ENCODE results near the gene PEX5L.
A peak's percentile ranks its signal among the peaks of the same experiment; 100 is the strongest.

The PEX5L gene

DNA sequence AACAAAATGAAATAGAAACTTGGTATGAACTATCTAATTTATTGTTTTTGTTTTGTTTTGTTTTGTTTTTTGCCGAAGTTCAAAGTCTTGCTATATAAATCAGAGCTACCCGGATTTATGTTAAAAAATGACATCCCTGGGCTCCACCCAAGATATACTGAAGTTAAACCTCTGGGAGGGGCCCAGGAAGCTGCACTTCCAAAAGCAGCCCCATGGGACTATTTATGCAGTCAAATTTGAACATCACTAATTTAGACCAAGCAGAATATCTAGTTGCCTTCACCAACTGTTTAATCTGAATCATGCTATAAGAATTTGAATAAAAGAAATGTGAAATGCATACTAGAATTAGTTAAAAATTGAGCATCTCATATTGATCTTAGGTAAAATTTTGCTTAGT is 32.2 kb downstream of the PEX5L start:
- DNase-seq, result no peak

DNA sequence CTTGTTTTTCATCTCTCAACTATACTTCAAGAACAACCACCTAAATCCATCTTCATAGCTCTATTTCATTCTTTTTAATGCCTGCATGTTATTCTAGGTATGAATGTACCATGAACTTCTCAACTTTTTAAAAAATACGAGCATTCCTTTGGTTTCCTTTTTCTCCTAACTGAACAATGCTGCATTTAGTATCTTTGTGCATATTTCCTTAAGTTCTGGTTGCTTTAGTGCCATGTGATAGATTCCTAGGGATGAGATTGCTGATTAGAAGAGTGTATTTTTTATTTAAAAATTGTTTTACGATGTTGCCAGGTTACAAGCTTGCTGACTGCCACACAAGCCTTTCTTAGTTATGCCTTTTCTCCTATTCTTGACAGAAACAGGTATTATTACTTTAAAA is 34.7 kb downstream of the PEX5L start:
- DNase-seq, result no peak

GRCh38 chr3:180000500-180000899 is 36.2 kb downstream of the PEX5L start:
- DNase-seq, result no peak

- no peak for DNase-seq
Observed at GRCh38 chr3:179995406-179995805, 41.3 kb downstream of the PEX5L start.

GRCh38 chr3:179991883-179992282 is 44.9 kb downstream of the PEX5L start:
- no peak for DNase-seq

- DNase-seq, result no peak
Observed at GRCh38 chr3:179991104-179991503, 45.6 kb downstream of the PEX5L start.

- no peak for DNase-seq
Observed at GRCh38 chr3:179981646-179982045, 55.1 kb downstream of the PEX5L start.

DNA sequence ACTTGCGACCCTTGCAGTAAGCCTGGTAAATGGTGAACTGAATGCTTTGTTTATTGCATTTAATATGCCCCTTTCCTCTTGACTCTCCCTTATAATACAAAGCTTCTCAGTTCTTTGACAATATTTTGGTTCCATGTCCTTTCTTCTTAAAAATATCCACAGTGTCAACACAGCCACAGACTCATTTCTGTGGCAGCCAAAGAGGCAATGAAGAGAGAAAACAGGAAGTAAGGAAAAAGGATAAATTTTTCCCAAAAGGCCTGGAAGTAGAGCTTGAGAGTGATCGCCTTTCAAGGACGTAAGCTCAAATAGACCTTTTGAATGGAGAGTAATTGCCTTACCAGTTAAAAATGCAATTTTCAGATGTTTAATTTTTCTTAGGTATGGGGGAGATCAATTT is 59.4 kb downstream of the PEX5L start:
- DNase-seq, result no peak

- DNase-seq, result peak in 7 of 14 donors; percentile 21 to 57 (median 41)
Observed at GRCh38 chr3:179973931-179974361, 62.8 kb downstream of the PEX5L start.

- no peak for DNase-seq
Observed at GRCh38 chr3:179972881-179973423, 63.8 kb downstream of the PEX5L start.

- no peak for DNase-seq
Observed at GRCh38 chr3:179971280-179971679, 65.5 kb downstream of the PEX5L start.

DNA sequence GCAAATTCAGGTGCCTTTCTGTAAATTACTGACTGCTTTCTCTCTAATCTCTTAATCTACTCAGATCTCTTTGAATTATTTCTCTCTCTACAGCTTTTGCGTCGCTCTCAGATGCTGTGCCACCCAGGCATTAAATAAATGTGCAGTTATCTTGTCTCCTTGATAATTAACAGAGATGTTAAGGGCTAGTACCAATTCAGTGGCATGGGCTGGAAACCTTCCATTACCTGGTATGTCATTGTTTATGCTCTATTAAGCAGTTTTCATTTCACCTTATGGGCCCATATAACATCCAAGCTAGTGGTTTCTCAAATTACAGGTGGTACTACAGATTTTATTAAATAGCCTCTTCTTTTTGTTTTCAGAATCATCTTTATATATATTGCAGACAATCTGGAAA is 66.0 kb downstream of the PEX5L start:
- no peak for DNase-seq

DNA sequence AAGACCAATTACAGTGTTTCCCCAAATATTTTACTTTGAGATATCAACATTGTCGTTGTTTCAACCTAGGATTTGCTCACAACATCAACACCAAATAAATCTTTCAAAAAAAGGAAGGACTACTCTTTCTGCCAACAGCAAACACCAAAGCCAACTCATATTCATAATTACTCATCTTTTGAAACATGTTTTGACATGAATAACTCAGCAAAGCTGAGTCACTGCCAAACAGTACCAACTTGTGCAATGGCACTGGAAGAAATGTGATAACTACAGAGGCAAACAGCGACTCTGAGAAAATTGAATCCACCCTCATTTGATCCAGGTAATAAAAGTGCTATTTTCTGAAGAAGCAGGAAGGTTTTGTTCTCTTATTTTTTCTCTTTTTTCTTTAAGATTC is 67.2 kb downstream of the PEX5L start:
- DNase-seq, result no peak

DNA sequence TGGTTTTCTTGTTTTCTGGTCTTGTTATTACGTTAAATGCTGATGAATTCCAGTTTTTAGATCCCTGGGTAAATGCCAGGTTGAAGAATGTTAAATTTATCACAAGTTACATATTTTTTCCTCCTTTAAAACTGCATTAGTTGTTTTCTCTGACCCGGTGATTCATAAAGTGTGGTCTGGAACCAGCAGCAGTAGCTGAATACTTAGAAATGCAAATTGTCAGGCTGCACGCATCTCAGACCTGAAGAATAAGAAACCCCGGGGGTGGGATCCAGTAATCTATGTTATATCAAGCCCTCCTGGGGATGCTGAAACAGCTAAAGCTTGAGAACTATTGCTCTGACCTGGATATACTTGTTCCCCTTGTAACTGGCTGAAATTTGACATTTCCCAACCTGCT is 69.1 kb downstream of the PEX5L start:
- DNase-seq, result no peak

GRCh38 chr3:179964890-179965289 is 71.8 kb downstream of the PEX5L start:
- DNase-seq, result no peak

- DNase-seq, result no peak
Observed at GRCh38 chr3:179962629-179963387, 73.9 kb downstream of the PEX5L start.

GRCh38 chr3:179961703-179962078 is 75.0 kb downstream of the PEX5L start:
- no peak for DNase-seq

- no peak for DNase-seq
Observed at GRCh38 chr3:179961071-179961702, 75.5 kb downstream of the PEX5L start.

GRCh38 chr3:179958759-179959158 is 78.0 kb downstream of the PEX5L start:
- DNase-seq, result no peak

GRCh38 chr3:179958143-179958542 is 78.6 kb downstream of the PEX5L start:
- no peak for DNase-seq

DNA sequence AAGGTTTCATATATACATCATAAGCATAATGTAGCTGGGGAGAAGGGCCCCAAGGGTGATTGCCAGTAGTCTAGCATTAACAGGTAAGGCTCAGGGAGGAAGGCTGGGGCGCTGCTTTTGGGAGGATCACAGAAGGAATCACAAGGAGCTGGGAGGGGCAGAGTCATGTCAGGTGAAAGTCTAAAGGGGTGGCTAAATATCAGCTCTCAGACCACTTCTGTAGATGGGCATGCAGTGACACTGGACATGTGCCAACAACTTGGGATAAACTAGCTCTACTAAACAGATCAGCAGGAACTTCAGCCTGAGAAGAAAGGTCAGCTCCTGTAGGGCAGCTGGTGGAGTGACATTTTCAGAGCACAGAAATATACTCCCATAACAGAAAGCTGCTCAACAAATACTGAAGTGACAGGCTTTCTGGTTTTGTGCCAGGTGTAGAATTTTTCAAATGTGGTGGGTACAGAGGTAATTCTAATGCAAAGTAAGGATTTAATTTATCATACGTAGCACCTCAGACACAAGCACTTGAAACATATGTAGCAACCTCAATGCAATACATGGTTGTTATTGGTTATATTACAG is 79.4 kb downstream of the PEX5L start:
- DNase-seq, result no peak

DNA sequence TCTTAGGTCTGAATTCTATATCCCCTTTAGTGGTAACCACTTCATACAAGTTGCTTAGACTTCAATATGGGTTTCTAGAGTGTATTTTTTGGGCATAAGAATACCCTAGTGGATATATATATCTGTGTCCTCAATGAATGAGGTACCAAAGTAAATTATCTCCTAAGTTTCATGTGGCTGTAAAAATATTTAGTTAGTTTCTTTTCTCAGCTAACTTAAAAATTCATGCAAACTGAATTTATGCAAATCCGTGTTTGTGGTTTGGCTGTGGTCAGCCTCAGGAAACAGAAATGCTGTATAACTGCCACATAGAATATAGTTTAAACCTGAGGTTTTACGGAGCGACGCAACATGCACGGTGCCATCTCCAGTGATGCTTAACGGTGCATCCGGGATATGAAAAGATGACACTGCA is 80.3 kb downstream of the PEX5L start:
- no peak for DNase-seq

- no peak for DNase-seq
Observed at GRCh38 chr3:179955809-179956208, 80.9 kb downstream of the PEX5L start.

GRCh38 chr3:179955286-179955685 is 81.5 kb downstream of the PEX5L start:
- no peak for DNase-seq
